Adrenal gland (tissue), 12 donors: ENCODE data around the gene REEP5. TPM values are rescaled to one million over a fixed set of nuclear protein-coding genes. Genes with fewer than 3 reads are reported as not detected.
"Not testable (repeated sequence)": the region's sequence is repeated elsewhere in the genome, so short reads cannot be mapped to it uniquely, and the experiment has no call there.

Experiments used
- DNase-seq, 7 donors: peaks; one replicate each; pipeline ENCODE4 v3.0.0-alpha.2; 2019 to 2020
- H3K27ac ChIP-seq, 5 donors: fragments of 200-600 bp; sonication (generic) in 4 of 5; 1 replicate in 3 of 5; 2 replicates in 2 of 5; pipeline versions ENCODE4 v1.5.1 to v1.8.0; 2016 to 2020; ENCODE audit warnings: mild to moderate bottlenecking in 1 of 5
- H3K27me3 ChIP-seq: fragments of 200-600 bp; 2 replicates; pipeline ENCODE4 v1.8.0; 2021
- H3K36me3 ChIP-seq, 2 donors: fragments of 200-600 bp; replicated peaks in 1 of 2; 1 replicate in 1 of 2; 2 replicates in 1 of 2; pipeline versions ENCODE4 v1.5.1 to v1.8.0; 2018 to 2022
- H3K4me1 ChIP-seq, 2 donors: fragments of 200-600 bp; replicated peaks in 1 of 2; 1 replicate in 1 of 2; 2 replicates in 1 of 2; pipeline versions ENCODE4 v1.5.1 to v1.8.0; 2018 to 2021
- H3K4me3 ChIP-seq, 4 donors: fragments of 200-600 bp; sonication (generic) in 3 of 4; one replicate each; pipeline ENCODE4 v1.5.1; 2016 to 2018
- H3K9me3 ChIP-seq, 3 donors: fragments of 200-600 bp; sonication (generic) in 1 of 3; replicated peaks in 1 of 3; 1 replicate in 2 of 3; 2 replicates in 1 of 3; pipeline versions ENCODE4 v1.5.1 to v1.8.0; 2016 to 2021
- POLR2A ChIP-seq, 2 donors: fragments of 450-650 bp; IDR thresholded peaks; one replicate each; pipeline ENCODE4 v1.6.1; 2017; ENCODE audit warnings: antibody characterized with exemption in 2 of 2, mild to moderate bottlenecking in 2 of 2, moderate library complexity in 1 of 2
- WGBS, 4 donors: extraction: QIAGEN DNeasy Blood & Tissue Kit in 2 of 4; methylation state at CpG; one replicate each; pipeline versions ENCODE4 v1.1.5 to v1.1.7; 2013 to 2017; 5-methylcytosine and 5-hydroxymethylcytosine counted together
- intact Hi-C, 2 donors: fragments of 100-400 bp; cut with DNase I; formaldehyde crosslinking; loops; one replicate each; pipeline versions ENCODE4 v1.14.1 to v1.15.0; 2022 to 2023
- polyA plus RNA-seq, 3 donors: library from polyadenylated mRNA; stranded (reverse); fragments of 200-250 nt in 2 of 3; fragments of 350-450 nt in 1 of 3; fragmentation: Illumina TruSeq in 1 of 3; extraction: RNeasy Lipid Tissue Mini Kit (QIAGEN cat#74804) in 1 of 3; gene quantifications; one replicate each; pipeline ENCODE4 v1.2.3, GENCODE V29; 2013 to 2014
- total RNA-seq, 9 donors: library from RNA; depleted of rRNA in 4 of 9; stranded (reverse); fragments of >200 nt in 4 of 9; fragments of 120-200 nt in 1 of 9; fragmentation: NEBNext Ultra II Directional in 1 of 9; extraction: Animal tissue kit (Norgen Biotek cat#: 25700) in 1 of 9; gene quantifications; one replicate each; pipeline versions ENCODE4 v1.1.0 to v1.2.4, GENCODE V29; 2013 to 2023
- TF ChIP-seq, protein P1 (sequence below), 6 experiments: fragments of 450-650 bp in 4 of 6; fragments of 200-600 bp in 2 of 6; sonication (generic) in 1 of 6; IDR thresholded peaks; 1 replicate in 5 of 6; 2 replicates in 1 of 6; pipeline versions ENCODE4 v1.5.1 to v1.8.0; 2016 to 2021; ENCODE audit warnings: antibody characterized with exemption in 6 of 6, mild to moderate bottlenecking in 2 of 6, moderate library complexity in 1 of 6
- donor health status: healthy with polysubstance abuse.
- donor health status: Bipolar disorder and iron deficiency.
- donor health status: DM: yes; HTN: yes; CAD: no.
- donor health status: DM: no; HTN: no; CAD: no.
- donor health status: DM: no; HTN: no; CAD: no.
- donor health status: DM: yes; HTN: yes; CAD: no.

Gene REEP5
- total and polyA plus RNA-seq, 12 donors, result 73.8 to 198 (median 148) TPM

DNA sequence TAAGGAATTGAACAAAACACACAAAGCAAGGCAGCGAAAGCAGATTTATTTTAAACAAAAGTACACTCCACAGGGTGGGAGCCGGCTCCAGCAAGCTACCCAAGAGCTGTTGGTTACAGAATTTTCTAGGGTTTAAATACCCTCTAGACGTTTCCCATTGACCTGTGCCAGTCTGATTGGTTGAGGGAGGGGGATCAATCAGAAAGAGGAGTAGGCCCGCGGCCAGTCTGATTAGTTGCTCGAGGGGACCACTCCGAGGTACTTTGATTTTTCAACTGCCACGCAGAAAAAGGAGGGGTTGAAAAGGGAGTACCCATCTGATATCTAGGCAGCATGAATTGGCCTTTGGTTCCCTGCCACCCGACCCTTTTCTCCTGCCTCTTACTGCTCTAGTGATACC, 59.9 kb downstream of the REEP5 start:
- no peak for TF ChIP-seq POLR2A (IDR thresholded peaks at IDR 0.05)
- TF ChIP-seq, protein P1, sequence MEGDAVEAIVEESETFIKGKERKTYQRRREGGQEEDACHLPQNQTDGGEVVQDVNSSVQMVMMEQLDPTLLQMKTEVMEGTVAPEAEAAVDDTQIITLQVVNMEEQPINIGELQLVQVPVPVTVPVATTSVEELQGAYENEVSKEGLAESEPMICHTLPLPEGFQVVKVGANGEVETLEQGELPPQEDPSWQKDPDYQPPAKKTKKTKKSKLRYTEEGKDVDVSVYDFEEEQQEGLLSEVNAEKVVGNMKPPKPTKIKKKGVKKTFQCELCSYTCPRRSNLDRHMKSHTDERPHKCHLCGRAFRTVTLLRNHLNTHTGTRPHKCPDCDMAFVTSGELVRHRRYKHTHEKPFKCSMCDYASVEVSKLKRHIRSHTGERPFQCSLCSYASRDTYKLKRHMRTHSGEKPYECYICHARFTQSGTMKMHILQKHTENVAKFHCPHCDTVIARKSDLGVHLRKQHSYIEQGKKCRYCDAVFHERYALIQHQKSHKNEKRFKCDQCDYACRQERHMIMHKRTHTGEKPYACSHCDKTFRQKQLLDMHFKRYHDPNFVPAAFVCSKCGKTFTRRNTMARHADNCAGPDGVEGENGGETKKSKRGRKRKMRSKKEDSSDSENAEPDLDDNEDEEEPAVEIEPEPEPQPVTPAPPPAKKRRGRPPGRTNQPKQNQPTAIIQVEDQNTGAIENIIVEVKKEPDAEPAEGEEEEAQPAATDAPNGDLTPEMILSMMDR (IDR thresholded peaks at IDR 0.05), result no peak
- Histone ChIP-seq H3K9me3 (no peaks in the 10 kb centered on the region), H3K36me3 (peaks cover 0 to 32% of the 10 kb centered on the region in 2 donors), H3K4me3 (peak overlapping the region in 3 of 4 donors; percentile 65 to 88 (median 82)), H3K4me1 (peaks cover 9 to 31% of the 10 kb centered on the region in 2 donors), H3K27me3 (no peaks in the 10 kb centered on the region), H3K27ac (peak overlapping the region in 3 of 5 donors; percentile 78 to 85 (median 79))
- intact Hi-C loops, result loop anchor here in 1 of 2 donors (10.0 kb wide), 1 partner anchor 63 kb away; the partner anchor contains the start of gene REEP5
- DNase-seq, result no peak
- 25 to 51% (median 46%) methylated on average over 9 of the region's 9 CpGs for WGBS, 4 donors

DNA sequence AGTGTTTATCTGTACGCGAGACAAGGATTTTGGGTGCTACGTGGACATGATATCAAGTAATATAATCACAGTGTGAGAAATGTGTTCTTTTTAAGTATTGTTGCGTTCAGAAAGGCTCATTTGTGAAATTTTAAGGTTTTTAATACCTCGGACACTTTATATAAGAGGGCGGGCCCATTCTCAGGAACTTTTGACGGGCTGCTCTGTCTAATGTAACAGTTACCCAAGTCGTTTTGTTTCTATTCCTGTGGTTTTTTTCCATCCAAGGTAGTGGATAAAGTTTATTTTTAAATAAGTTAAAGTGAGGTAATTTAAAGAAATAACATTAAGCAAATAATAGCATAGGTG, 60.4 kb downstream of the REEP5 start:
- 0 to 1% (median 0%) methylated on average over 8 of the region's 8 CpGs for WGBS, 4 donors

DNA sequence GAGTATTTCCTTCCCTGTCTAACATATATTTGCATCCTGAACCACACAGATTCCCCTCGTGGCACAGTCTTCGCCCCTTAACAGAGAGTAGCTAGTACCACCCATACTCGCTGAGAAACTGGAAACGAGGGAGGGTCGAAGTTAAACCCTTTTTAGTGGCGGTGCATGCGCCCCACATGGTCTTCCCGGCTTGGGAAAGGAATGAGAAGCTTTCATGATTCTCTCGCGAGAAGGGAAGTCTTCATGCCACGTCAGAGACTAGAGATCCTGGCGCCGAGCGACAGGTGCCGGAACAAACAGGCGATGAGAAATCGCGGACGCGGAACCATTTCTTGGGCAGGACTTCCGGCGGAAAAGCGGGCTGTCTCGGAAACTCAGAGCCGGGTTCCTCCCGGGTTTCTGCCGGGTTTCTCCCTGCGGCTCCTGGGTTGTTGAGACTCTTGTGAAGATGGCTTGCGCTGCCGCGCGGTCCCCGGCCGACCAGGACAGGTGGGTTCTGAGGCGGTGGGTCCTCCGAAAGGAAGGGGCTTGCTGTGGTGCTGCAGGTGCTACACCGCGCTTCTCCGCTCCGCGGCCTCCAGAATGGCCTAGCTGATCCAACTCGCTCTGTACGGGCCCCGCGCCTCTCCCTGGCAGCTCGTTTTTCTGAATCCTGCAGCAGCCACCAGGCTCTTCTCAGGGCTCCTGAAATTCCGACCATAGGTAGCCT, 60.9 kb downstream of the REEP5 start, which contains the start of gene SRP19:
SRP19 (plus strand) TSS at position 359 of the 709 bp plus-strand sequence; CDS start at position 449, 90 bp downstream.
- Histone ChIP-seq H3K9me3 (no peaks in the 10 kb centered on the region), H3K4me1 (peaks cover 9 to 31% of the 10 kb centered on the region in 2 donors), H3K27ac (peak within 1 kb of the TSS; percentile 66 to 86 (median 79)), H3K27me3 (no peaks in the 10 kb centered on the region), H3K4me3 (peak within 1 kb of the TSS; percentile 65 to 88 (median 83)), H3K36me3 (peaks cover 0 to 22% of the 10 kb centered on the region in 2 donors)
- TF ChIP-seq, protein P1 (IDR thresholded peaks at IDR 0.05), result peak in 2 of 6 experiments; percentile 11 to 13
- TF ChIP-seq POLR2A (IDR thresholded peaks at IDR 0.05), result peak; percentile 62 to 80
- 1 to 5% (median 1%) methylated on average over 11 to 47 of the region's 47 CpGs for WGBS, 4 donors
- DNase-seq, result peak; percentile 95 to 98 (median 97)
- intact Hi-C loops, result loop anchor here in 1 of 2 donors (10.0 kb wide), 1 partner anchor 64 kb away; the partner anchor contains the start of gene REEP5

More for the DNA sequence above, 60.4 kb downstream of the REEP5 start:
- H3K36me3 ChIP-seq, result peaks cover 0 to 27% of the 10 kb centered on the region in 2 donors
- no peaks in the 10 kb centered on the region for H3K27me3 ChIP-seq
- peak overlapping the region; percentile 66 to 86 (median 79) for H3K27ac ChIP-seq
- TF ChIP-seq, protein P1 (IDR thresholded peaks at IDR 0.05), result no peak
- TF ChIP-seq POLR2A (IDR thresholded peaks at IDR 0.05), result no peak
- no peak for DNase-seq
- H3K9me3 ChIP-seq, result no peaks in the 10 kb centered on the region
- peak overlapping the region; percentile 65 to 88 (median 83) for H3K4me3 ChIP-seq
- intact Hi-C loops, result loop anchor here in 1 of 2 donors (10.0 kb wide), 1 partner anchor 63 kb away; the partner anchor contains the start of gene REEP5
- H3K4me1 ChIP-seq, result peaks cover 9 to 31% of the 10 kb centered on the region in 2 donors

DNA sequence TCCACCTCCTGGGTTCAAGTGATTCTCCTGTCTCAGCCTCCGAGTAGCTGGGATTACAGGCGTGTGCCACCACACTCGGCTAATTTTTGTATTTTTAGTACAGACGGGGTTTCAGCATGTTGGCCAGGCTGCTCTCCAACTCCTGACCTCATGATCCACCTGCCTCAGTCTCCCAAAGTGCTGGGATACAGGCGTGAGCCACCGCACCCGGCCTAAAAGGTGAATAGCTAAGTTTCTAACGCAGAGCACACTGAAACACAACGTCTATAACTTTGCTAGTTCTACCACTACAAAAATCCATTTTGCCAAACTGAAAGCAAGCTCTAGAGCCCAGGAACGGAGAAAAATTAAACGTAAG, 61.5 kb downstream of the REEP5 start:
- DNase-seq, H3K9me3 ChIP-seq, H3K27me3 ChIP-seq: not testable (repeated sequence)
- intact Hi-C loops, result loop anchor here in 1 of 2 donors (10.0 kb wide), 1 partner anchor 64 kb away; the partner anchor contains the start of gene REEP5
- 70 to 75% (median 72%) methylated on average over 11 of the region's 11 CpGs for WGBS, 4 donors
- Histone ChIP-seq H3K27ac (peak overlapping the region in 4 of 5 donors; percentile 29 to 86 (median 82)), H3K36me3 (peaks cover 0 to 17% of the 10 kb centered on the region in 2 donors), H3K4me1 (peaks cover 9 to 31% of the 10 kb centered on the region in 2 donors), H3K4me3 (peak overlapping the region in 3 of 4 donors; percentile 38 to 82 (median 65))
